Lung (tissue), 12 donors: ENCODE results near the gene ABCB11. TPM values are rescaled to one million over a fixed set of nuclear protein-coding genes. Genes with fewer than 3 reads are reported as not detected.

ENCODE experiments used
- ATAC-seq: fragments of 200-7000 bp; cut with Tn5 transposase; one replicate; pipeline ENCODE4 v1.9.1; 2020; ENCODE audit warnings: moderate number of reproducible peaks; ENCODE audit not compliant: insufficient read depth, low FRiP score
- DNase-seq, 3 donors: peaks; one replicate each; pipeline ENCODE4 v3.0.0-alpha.2; 2013 to 2017
- H3K27ac ChIP-seq, 2 donors: one replicate each; pipeline ENCODE4 v1.5.1; 2013; ENCODE audit warnings: mild to moderate bottlenecking in 2 of 2, moderate library complexity in 2 of 2, control low read depth in 1 of 2, inconsistent platforms in 1 of 2, low read depth in 1 of 2, low read length in 1 of 2
- H3K27me3 ChIP-seq, 3 donors: one replicate each; pipeline ENCODE4 v1.5.1; 2013; ENCODE audit warnings: low read length in 2 of 3; ENCODE audit not compliant: control insufficient read depth in 3 of 3, insufficient read depth in 3 of 3
- H3K36me3 ChIP-seq, 4 donors: one replicate each; pipeline ENCODE4 v1.5.1; 2013; ENCODE audit warnings: low read length in 4 of 4, mild to moderate bottlenecking in 1 of 4, moderate library complexity in 1 of 4; ENCODE audit not compliant: control insufficient read depth in 4 of 4, insufficient read depth in 4 of 4
- H3K4me1 ChIP-seq, 5 donors: one replicate each; pipeline ENCODE4 v1.5.1; 2013; ENCODE audit warnings: low read length in 5 of 5, mild to moderate bottlenecking in 2 of 5, moderate library complexity in 1 of 5; ENCODE audit not compliant: control insufficient read depth in 5 of 5, insufficient read depth in 5 of 5
- H3K4me3 ChIP-seq: one replicate; pipeline ENCODE4 v1.5.1; 2013; ENCODE audit warnings: mild to moderate bottlenecking, control low read depth, moderate library complexity
- H3K9ac ChIP-seq, 2 donors: one replicate each; pipeline ENCODE4 v1.5.1; 2013; ENCODE audit warnings: low read length in 2 of 2, control low read depth in 1 of 2; ENCODE audit not compliant: insufficient read depth in 1 of 2
- H3K9me3 ChIP-seq, 4 donors: one replicate each; pipeline ENCODE4 v1.5.1; 2013; ENCODE audit warnings: low read length in 3 of 4, mild to moderate bottlenecking in 1 of 4, moderate library complexity in 1 of 4; ENCODE audit not compliant: control insufficient read depth in 4 of 4, insufficient read depth in 3 of 4
- WGBS, 2 donors: extraction: QIAGEN DNeasy Blood & Tissue Kit; methylation state at CpG; one replicate each; pipeline ENCODE4 v1.1.7; 2013; 5-methylcytosine and 5-hydroxymethylcytosine counted together
- polyA plus RNA-seq, 2 donors: library from polyadenylated mRNA; stranded (reverse); fragments of 200-250 nt; gene quantifications; one replicate each; pipeline ENCODE4 v1.2.1, GENCODE V29; 2013
- total RNA-seq, 2 donors: library from RNA; depleted of rRNA in 1 of 2; stranded (reverse); fragments of >200 nt in 1 of 2; gene quantifications; one replicate each; pipeline ENCODE4 v1.2.1, GENCODE V29; 2014 to 2021
- TF ChIP-seq, protein P1 (sequence below): IDR thresholded peaks from 2 replicates; pipeline ENCODE4 v1.5.1; 2012; ENCODE audit warnings: mild to moderate bottlenecking; ENCODE audit errors: control extremely low read depth, extremely low read depth
- donor health status: control.
- donor health status: control.
- donor health status: Bipolar disorder and iron deficiency.
- donor health status: healthy.
- donor health status: DM: yes; HTN: yes; CAD: no.

Gene ABCB11
- total and polyA plus RNA-seq, 4 donors = 0.02 to 0.37 (median 0.09) TPM

DNA sequence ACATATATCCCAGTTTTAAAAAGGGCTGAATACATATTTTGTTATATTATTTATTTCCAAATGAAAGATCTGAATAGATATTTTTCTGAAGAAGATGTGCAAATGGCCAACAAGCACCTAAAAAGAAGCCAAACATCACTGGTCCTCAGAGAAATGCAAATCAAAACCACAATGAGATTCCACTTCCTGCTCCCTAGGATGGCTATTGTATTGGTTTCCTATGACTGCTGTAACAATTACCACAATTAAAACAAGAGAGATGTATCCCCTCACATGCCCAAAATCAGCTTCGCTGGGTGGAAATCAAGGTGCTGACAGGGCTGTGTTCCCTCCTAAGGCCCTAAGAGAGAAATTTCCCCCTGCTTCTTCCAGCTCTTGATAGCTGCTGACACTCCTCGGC is 23.2 kb downstream of the ABCB11 start:
- Histone ChIP-seq H3K9ac (no peak overlapping the region), H3K27me3 (no peaks in the 10 kb centered on the region), H3K4me3 (no peak overlapping the region), H3K4me1 (peaks cover 0 to 2% (median 0%) of the 10 kb centered on the region in 5 donors), H3K27ac (no peak overlapping the region), H3K36me3 (no peaks in the 10 kb centered on the region), H3K9me3 (no peaks in the 10 kb centered on the region)
- TF ChIP-seq, protein P1, sequence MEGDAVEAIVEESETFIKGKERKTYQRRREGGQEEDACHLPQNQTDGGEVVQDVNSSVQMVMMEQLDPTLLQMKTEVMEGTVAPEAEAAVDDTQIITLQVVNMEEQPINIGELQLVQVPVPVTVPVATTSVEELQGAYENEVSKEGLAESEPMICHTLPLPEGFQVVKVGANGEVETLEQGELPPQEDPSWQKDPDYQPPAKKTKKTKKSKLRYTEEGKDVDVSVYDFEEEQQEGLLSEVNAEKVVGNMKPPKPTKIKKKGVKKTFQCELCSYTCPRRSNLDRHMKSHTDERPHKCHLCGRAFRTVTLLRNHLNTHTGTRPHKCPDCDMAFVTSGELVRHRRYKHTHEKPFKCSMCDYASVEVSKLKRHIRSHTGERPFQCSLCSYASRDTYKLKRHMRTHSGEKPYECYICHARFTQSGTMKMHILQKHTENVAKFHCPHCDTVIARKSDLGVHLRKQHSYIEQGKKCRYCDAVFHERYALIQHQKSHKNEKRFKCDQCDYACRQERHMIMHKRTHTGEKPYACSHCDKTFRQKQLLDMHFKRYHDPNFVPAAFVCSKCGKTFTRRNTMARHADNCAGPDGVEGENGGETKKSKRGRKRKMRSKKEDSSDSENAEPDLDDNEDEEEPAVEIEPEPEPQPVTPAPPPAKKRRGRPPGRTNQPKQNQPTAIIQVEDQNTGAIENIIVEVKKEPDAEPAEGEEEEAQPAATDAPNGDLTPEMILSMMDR = no peak
- 74 to 82% methylated on average over 2 of the region's 2 CpGs for WGBS, 2 donors
- no peak for ATAC-seq
- no peak for DNase-seq

- DNase-seq (no peak), ATAC-seq (no peak)
- H3K9ac ChIP-seq = no peak overlapping the region
- H3K36me3 ChIP-seq = no peaks in the 10 kb centered on the region
- H3K27ac ChIP-seq = no peak overlapping the region
- no peaks in the 10 kb centered on the region for H3K9me3 ChIP-seq
- H3K4me1 ChIP-seq = peaks cover 0 to 2% (median 0%) of the 10 kb centered on the region in 5 donors
- 73 to 76% methylated on average over 3 of the region's 3 CpGs for WGBS, 2 donors
- no peak overlapping the region for H3K4me3 ChIP-seq
- TF ChIP-seq, protein P1 = no peak
- H3K27me3 ChIP-seq = no peaks in the 10 kb centered on the region
Observed at GRCh38 chr2:169007356-169007755, 23.8 kb downstream of the ABCB11 start.

GRCh38 chr2:169006665-169007064 is 24.5 kb downstream of the ABCB11 start:
- Histone ChIP-seq H3K27me3 (no peaks in the 10 kb centered on the region), H3K27ac (no peak overlapping the region), H3K9ac (no peak overlapping the region), H3K4me3 (no peak overlapping the region), H3K36me3 (no peaks in the 10 kb centered on the region), H3K4me1 (peaks cover 0 to 2% (median 0%) of the 10 kb centered on the region in 5 donors), H3K9me3 (no peaks in the 10 kb centered on the region)
- WGBS, 2 donors = 95 to 97% methylated on average over 5 of the region's 5 CpGs
- TF ChIP-seq, protein P1 = no peak
- ATAC-seq (no peak), DNase-seq (no peak)

GRCh38 chr2:169005994-169006393 is 25.1 kb downstream of the ABCB11 start:
- TF ChIP-seq, protein P1 = no peak
- Histone ChIP-seq H3K4me1 (peaks cover 0 to 2% (median 0%) of the 10 kb centered on the region in 5 donors), H3K9me3 (no peaks in the 10 kb centered on the region), H3K27me3 (no peaks in the 10 kb centered on the region), H3K4me3 (no peak overlapping the region), H3K9ac (no peak overlapping the region), H3K27ac (no peak overlapping the region), H3K36me3 (no peaks in the 10 kb centered on the region)
- ATAC-seq (no peak), DNase-seq (no peak)
- WGBS, 2 donors = 87 to 92% methylated on average over 1 of the region's 1 CpG
